ENCODE data around the gene TTC7B.

The TTC7B gene

GRCh38 chr14:90508536-90509254 lies 307.5 kb downstream of the TTC7B start:
- no peak for DNase-seq (ENCODE audit: low read depth)

- DNase-seq (ENCODE audit: low read depth) = no peak
These were observed 308.2 kb downstream of the TTC7B start for GRCh38 chr14:90508036-90508435.

- DNase-seq (ENCODE audit: low read depth) = no peak
These were observed 308.8 kb downstream of the TTC7B start for GRCh38 chr14:90507428-90507827.

GRCh38 chr14:90506748-90507147 lies 309.5 kb downstream of the TTC7B start:
- no peak for DNase-seq (ENCODE audit: low read depth)

- DNase-seq (ENCODE audit: low read depth) = no peak
These were observed 310.7 kb downstream of the TTC7B start for GRCh38 chr14:90505531-90505930.

GRCh38 chr14:90504643-90505042 lies 311.6 kb downstream of the TTC7B start:
- no peak for DNase-seq (ENCODE audit: low read depth)

GRCh38 chr14:90503582-90503981 lies 312.6 kb downstream of the TTC7B start:
- no peak for DNase-seq (ENCODE audit: low read depth)

GRCh38 chr14:90502760-90503159 lies 313.5 kb downstream of the TTC7B start:
- DNase-seq (ENCODE audit: low read depth) = no peak

- DNase-seq (ENCODE audit: low read depth) = no peak
These were observed 315.4 kb downstream of the TTC7B start for GRCh38 chr14:90500665-90501370.

GRCh38 chr14:90499908-90500664 lies 316.1 kb downstream of the TTC7B start:
- no peak for DNase-seq (ENCODE audit: low read depth)

GRCh38 chr14:90499121-90499520 lies 317.1 kb downstream of the TTC7B start:
- no peak for DNase-seq (ENCODE audit: low read depth)

GRCh38 chr14:90498198-90498597 lies 318.0 kb downstream of the TTC7B start:
- DNase-seq (ENCODE audit: low read depth) = no peak

- DNase-seq (ENCODE audit: low read depth) = no peak
These were observed 319.9 kb downstream of the TTC7B start for GRCh38 chr14:90496379-90496778.

GRCh38 chr14:90495357-90496276 lies 320.6 kb downstream of the TTC7B start:
- no peak for DNase-seq (ENCODE audit: low read depth)

GRCh38 chr14:90491911-90492531 lies 324.2 kb downstream of the TTC7B start:
- DNase-seq (ENCODE audit: low read depth) = no peak

- DNase-seq (ENCODE audit: low read depth) = no peak
These were observed 324.9 kb downstream of the TTC7B start for GRCh38 chr14:90491221-90491885.

GRCh38 chr14:90490720-90491050 lies 325.5 kb downstream of the TTC7B start:
- no peak for DNase-seq (ENCODE audit: low read depth)

- DNase-seq (ENCODE audit: low read depth) = no peak
These were observed 326.1 kb downstream of the TTC7B start for GRCh38 chr14:90489916-90490719.

GRCh38 chr14:90489306-90489705 lies 326.9 kb downstream of the TTC7B start:
- no peak for DNase-seq (ENCODE audit: low read depth)

- DNase-seq (ENCODE audit: low read depth) = no peak
These were observed 328.0 kb downstream of the TTC7B start for GRCh38 chr14:90488256-90488655.

All from stimulated activated CD8-positive, alpha-beta memory T cell treated with anti-CD3 and anti-CD28 coated beads, Interleukin-4, amount 100 ng/mL, for 24 hours (primary cell).